Neutrophil (primary cell): ENCODE results near the gene ARFGAP2.

Experiments
- H3K27ac ChIP-seq: fragments of 200-600 bp; sonication (generic); 2 replicates; pipeline ENCODE4 v1.5.1; 2016; ENCODE audit warnings: mild to moderate bottlenecking, moderate library complexity
- H3K27me3 ChIP-seq: fragments of 200-600 bp; sonication (generic); 2 replicates; pipeline ENCODE4 v1.6.0; 2016; ENCODE audit warnings: mild to moderate bottlenecking
- H3K36me3 ChIP-seq: fragments of 200-600 bp; sonication (generic); 2 replicates; pipeline ENCODE4 v1.5.1; 2017
- H3K4me1 ChIP-seq, 2 experiments: fragments of 200-600 bp in 1 of 2; sonication (generic) in 1 of 2; 1 replicate in 1 of 2; 2 replicates in 1 of 2; pipeline versions ENCODE4 v1.5.1 to v1.6.1; 2013 to 2016; ENCODE audit warnings: low read depth in 1 of 2, low read length in 1 of 2, mild to moderate bottlenecking in 1 of 2, moderate library complexity in 1 of 2; ENCODE audit not compliant: control insufficient read depth in 1 of 2, insufficient read depth in 1 of 2
- H3K4me3 ChIP-seq, 2 experiments: fragments of 200-600 bp in 1 of 2; sonication (generic) in 1 of 2; 1 replicate in 1 of 2; 2 replicates in 1 of 2; pipeline ENCODE4 v1.5.1; 2013 to 2016; ENCODE audit warnings: low read depth in 1 of 2, low read length in 1 of 2, mild to moderate bottlenecking in 1 of 2, moderate library complexity in 1 of 2
- H3K9me3 ChIP-seq: fragments of 200-600 bp; sonication (generic); 2 replicates; pipeline ENCODE4 v1.5.1; 2016
- TF ChIP-seq, protein P1 (sequence below): fragments of 200-600 bp; sonication (generic); IDR thresholded peaks from 2 replicates; pipeline ENCODE4 v1.5.1; 2016; ENCODE audit warnings: antibody characterized with exemption

The ARFGAP2 gene

DNA sequence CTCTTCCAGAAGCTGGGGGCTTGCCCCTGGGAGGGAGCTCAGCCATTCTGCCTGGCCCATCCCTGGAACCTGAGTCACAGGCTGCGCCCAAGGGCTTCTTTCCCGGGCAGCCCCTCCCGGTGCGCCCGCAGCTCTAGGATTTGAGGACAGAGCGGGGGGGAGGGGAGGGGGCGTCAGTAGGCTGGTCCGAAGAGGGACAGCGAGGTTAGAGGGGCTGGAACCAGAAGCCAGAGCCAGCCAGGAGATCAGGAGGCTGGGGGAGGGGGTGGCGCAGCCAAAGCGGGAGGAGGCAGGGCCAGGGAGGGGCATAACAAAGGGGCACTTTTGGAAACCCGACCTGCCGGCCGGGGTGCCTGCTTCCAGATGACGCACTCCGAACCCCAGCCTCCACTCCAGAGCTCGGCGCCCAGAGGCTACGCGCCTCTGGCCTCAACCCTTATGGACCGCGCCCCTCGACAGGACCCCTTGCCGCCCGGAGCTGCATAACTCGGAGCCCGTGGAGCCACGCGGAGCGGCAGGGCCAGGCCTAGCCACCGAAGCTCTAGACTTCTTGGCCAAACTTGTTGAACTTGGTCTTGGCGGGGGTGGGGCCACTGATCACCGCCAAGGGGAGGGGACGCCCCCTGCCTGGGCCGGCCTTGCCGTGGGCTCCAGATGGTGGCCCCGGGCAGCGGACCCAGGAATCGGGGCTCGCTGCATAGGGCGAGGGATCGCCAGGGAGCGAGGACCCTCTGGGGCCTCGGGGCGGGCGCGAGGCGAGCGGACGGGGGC is 8.8 kb upstream of the ARFGAP2 start:
- Histone ChIP-seq H3K36me3 (no peaks in the 10 kb centered on the region), H3K4me1 (peaks cover 18 to 20% of the 10 kb centered on the region in 2 experiments), H3K27ac (no peak overlapping the region), H3K4me3 (peak overlapping the region; percentile 47 to 65), H3K9me3 (no peaks in the 10 kb centered on the region), H3K27me3 (peaks cover 75% of the 10 kb centered on the region)
- TF ChIP-seq, protein P1, sequence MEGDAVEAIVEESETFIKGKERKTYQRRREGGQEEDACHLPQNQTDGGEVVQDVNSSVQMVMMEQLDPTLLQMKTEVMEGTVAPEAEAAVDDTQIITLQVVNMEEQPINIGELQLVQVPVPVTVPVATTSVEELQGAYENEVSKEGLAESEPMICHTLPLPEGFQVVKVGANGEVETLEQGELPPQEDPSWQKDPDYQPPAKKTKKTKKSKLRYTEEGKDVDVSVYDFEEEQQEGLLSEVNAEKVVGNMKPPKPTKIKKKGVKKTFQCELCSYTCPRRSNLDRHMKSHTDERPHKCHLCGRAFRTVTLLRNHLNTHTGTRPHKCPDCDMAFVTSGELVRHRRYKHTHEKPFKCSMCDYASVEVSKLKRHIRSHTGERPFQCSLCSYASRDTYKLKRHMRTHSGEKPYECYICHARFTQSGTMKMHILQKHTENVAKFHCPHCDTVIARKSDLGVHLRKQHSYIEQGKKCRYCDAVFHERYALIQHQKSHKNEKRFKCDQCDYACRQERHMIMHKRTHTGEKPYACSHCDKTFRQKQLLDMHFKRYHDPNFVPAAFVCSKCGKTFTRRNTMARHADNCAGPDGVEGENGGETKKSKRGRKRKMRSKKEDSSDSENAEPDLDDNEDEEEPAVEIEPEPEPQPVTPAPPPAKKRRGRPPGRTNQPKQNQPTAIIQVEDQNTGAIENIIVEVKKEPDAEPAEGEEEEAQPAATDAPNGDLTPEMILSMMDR: no peak

- H3K27ac ChIP-seq: no peak overlapping the region
- no peaks in the 10 kb centered on the region for H3K36me3 ChIP-seq
- TF ChIP-seq, protein P1: no peak
- H3K4me3 ChIP-seq: no peak overlapping the region
- H3K4me1 ChIP-seq: peaks cover 18 to 20% of the 10 kb centered on the region in 2 experiments
- no peaks in the 10 kb centered on the region for H3K9me3 ChIP-seq
- peaks cover 71% of the 10 kb centered on the region for H3K27me3 ChIP-seq
Measured at GRCh38 chr11:47184711-47185304, 8.1 kb upstream of the ARFGAP2 start.

GRCh38 chr11:47183969-47184368 is 7.3 kb upstream of the ARFGAP2 start:
- TF ChIP-seq, protein P1: no peak
- Histone ChIP-seq H3K27ac (no peak overlapping the region), H3K4me1 (peaks cover 18 to 20% of the 10 kb centered on the region in 2 experiments), H3K9me3 (no peaks in the 10 kb centered on the region), H3K4me3 (no peak overlapping the region), H3K27me3 (peaks cover 62% of the 10 kb centered on the region), H3K36me3 (no peaks in the 10 kb centered on the region)

GRCh38 chr11:47183031-47183856 is 6.6 kb upstream of the ARFGAP2 start:
- TF ChIP-seq, protein P1: no peak
- Histone ChIP-seq H3K27me3 (peaks cover 55% of the 10 kb centered on the region), H3K4me1 (peaks cover 18 to 20% of the 10 kb centered on the region in 2 experiments), H3K4me3 (no peak overlapping the region), H3K9me3 (no peaks in the 10 kb centered on the region), H3K36me3 (no peaks in the 10 kb centered on the region), H3K27ac (no peak overlapping the region)

GRCh38 chr11:47182380-47182779 is 5.7 kb upstream of the ARFGAP2 start:
- TF ChIP-seq, protein P1: no peak
- peaks cover 46% of the 10 kb centered on the region for H3K27me3 ChIP-seq
- no peaks in the 10 kb centered on the region for H3K36me3 ChIP-seq
- no peak overlapping the region for H3K4me3 ChIP-seq
- no peaks in the 10 kb centered on the region for H3K9me3 ChIP-seq
- peaks cover 26 to 28% of the 10 kb centered on the region in 2 experiments for H3K4me1 ChIP-seq
- H3K27ac ChIP-seq: no peak overlapping the region
